Measurements from ENCODE around the gene SLX4.

DNA sequence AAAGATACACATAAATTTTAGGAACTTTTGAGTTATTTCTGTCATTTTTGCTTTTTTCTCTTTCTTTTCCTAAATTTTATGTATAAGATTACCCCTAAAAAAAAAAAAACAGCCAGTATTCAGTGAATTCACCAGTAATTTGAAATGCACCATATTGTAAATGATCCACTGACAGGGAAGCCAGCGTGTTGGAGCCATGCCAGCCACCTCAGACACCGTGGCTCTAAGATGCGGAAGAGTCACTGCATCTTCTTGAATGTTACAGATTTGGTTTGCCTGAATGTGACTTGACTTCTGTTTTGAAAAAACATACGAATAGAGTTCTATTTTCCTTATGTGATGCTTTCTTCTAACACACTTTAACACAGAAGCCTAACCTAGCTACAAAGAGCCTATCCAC is 73.2 kb downstream of the SLX4 start:
- TF ChIP-seq, protein P1, sequence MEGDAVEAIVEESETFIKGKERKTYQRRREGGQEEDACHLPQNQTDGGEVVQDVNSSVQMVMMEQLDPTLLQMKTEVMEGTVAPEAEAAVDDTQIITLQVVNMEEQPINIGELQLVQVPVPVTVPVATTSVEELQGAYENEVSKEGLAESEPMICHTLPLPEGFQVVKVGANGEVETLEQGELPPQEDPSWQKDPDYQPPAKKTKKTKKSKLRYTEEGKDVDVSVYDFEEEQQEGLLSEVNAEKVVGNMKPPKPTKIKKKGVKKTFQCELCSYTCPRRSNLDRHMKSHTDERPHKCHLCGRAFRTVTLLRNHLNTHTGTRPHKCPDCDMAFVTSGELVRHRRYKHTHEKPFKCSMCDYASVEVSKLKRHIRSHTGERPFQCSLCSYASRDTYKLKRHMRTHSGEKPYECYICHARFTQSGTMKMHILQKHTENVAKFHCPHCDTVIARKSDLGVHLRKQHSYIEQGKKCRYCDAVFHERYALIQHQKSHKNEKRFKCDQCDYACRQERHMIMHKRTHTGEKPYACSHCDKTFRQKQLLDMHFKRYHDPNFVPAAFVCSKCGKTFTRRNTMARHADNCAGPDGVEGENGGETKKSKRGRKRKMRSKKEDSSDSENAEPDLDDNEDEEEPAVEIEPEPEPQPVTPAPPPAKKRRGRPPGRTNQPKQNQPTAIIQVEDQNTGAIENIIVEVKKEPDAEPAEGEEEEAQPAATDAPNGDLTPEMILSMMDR (IDR thresholded peaks at IDR 0.05) = no peak
- no peak for TF ChIP-seq EZH2 (IDR thresholded peaks at IDR 0.05; ENCODE audit: borderline replicate concordance, insufficient read depth, low read depth, low read length, poor library complexity, severe bottlenecking)
